Keratinocyte (primary cell): ENCODE results near the gene BBS9. TPM values are rescaled to one million over a fixed set of nuclear protein-coding genes. Genes with fewer than 3 reads are reported as not detected.

Experiments used
- DNase-seq: peaks from one replicate; pipeline ENCODE4 v3.0.0-alpha.2; 2011; ENCODE audit warnings: low read depth, missing footprints, low spot score
- FAIRE-seq: peaks from 2 replicates; lab custom pipeline; 2011; peaks lifted over from hg19 to GRCh38; lab: Jason Lieb, UNC
- H2AFZ ChIP-seq: 2 replicates; pipeline ENCODE4 v1.6.0; 2012; ENCODE audit warnings: low read length, control low read depth, inconsistent platforms; ENCODE audit not compliant: control insufficient read depth
- H3K27ac ChIP-seq: 2 replicates; pipeline ENCODE4 v1.5.1; 2011; ENCODE audit warnings: low read length; ENCODE audit not compliant: control insufficient read depth, insufficient read depth
- H3K27me3 ChIP-seq: 3 replicates; pipeline ENCODE4 v1.6.0; 2011; ENCODE audit warnings: low read length; ENCODE audit not compliant: control insufficient read depth, insufficient read depth; ENCODE audit errors: extremely low read depth
- H3K36me3 ChIP-seq, 2 experiments: 2 replicates in 1 of 2; 3 replicates in 1 of 2; pipeline ENCODE4 v1.5.1; 2011; ENCODE audit warnings: low read length in 2 of 2, mild to moderate bottlenecking in 1 of 2; ENCODE audit not compliant: control insufficient read depth in 2 of 2, insufficient read depth in 2 of 2; ENCODE audit errors: extremely low read depth in 1 of 2
- H3K4me1 ChIP-seq: 3 replicates; pipeline ENCODE4 v1.5.1; 2011; ENCODE audit warnings: low read length; ENCODE audit not compliant: control insufficient read depth, insufficient read depth; ENCODE audit errors: extremely low read depth
- H3K4me2 ChIP-seq: 3 replicates; pipeline ENCODE4 v1.6.0; 2011; ENCODE audit warnings: low read depth, low read length; ENCODE audit not compliant: control insufficient read depth, insufficient read depth; ENCODE audit errors: extremely low read depth
- H3K4me3 ChIP-seq, 3 experiments: fragments of 200-600 bp in 1 of 3; sonication (generic) in 1 of 3; 2 replicates in 2 of 3; 3 replicates in 1 of 3; pipeline ENCODE4 v1.5.1; 2011 to 2016; ENCODE audit warnings: low read length in 3 of 3, mild to moderate bottlenecking in 3 of 3, control low read depth in 2 of 3, inconsistent platforms in 1 of 3, low read depth in 1 of 3, mixed read lengths in 1 of 3, mixed run types in 1 of 3, moderate library complexity in 1 of 3; ENCODE audit not compliant: control insufficient read depth in 2 of 3, insufficient read depth in 2 of 3; ENCODE audit errors: extremely low read depth in 1 of 3
- H3K79me2 ChIP-seq: 2 replicates; pipeline ENCODE4 v1.6.0; 2012; ENCODE audit warnings: low read length; ENCODE audit not compliant: control insufficient read depth, insufficient read depth
- H3K9ac ChIP-seq: 3 replicates; pipeline ENCODE4 v1.6.0; 2011; ENCODE audit warnings: low read length; ENCODE audit not compliant: control insufficient read depth, insufficient read depth; ENCODE audit errors: extremely low read depth
- H3K9me1 ChIP-seq: 3 replicates; pipeline ENCODE4 v1.6.0; 2011; ENCODE audit warnings: low read length; ENCODE audit not compliant: control insufficient read depth, insufficient read depth; ENCODE audit errors: extremely low read depth
- H3K9me3 ChIP-seq: 2 replicates; pipeline ENCODE4 v1.5.1; 2012; ENCODE audit warnings: low read depth, low read length; ENCODE audit not compliant: control insufficient read depth
- H4K20me1 ChIP-seq: 3 replicates; pipeline ENCODE4 v1.6.0; 2011; ENCODE audit warnings: low read length; ENCODE audit not compliant: control insufficient read depth, insufficient read depth; ENCODE audit errors: extremely low read depth
- EZH2 ChIP-seq: IDR thresholded peaks from one replicate; pipeline ENCODE4 v1.6.1; 2012; ENCODE audit warnings: inconsistent platforms, mild to moderate bottlenecking, low read length, moderate library complexity
- dilution Hi-C: fragments of 300-500 bp; cut with MboI; formaldehyde crosslinking; loops from one replicate; pipeline ENCODE4 v1.7.0; 2020; ENCODE audit warnings: low sequenced_read_pairs; ENCODE audit not compliant: extremely low pct_ligation_motif_present
- polyA plus RNA-seq, 5 experiments: library from polyadenylated mRNA; depleted of rRNA in 3 of 5; stranded (reverse) in 3 of 5; stranded (forward) in 1 of 5; unstranded in 1 of 5; fragments of >200 nt; gene quantifications; 1 replicate in 1 of 5; 2 replicates in 3 of 5; 3 replicates in 1 of 5; pipeline versions ENCODE4 v1.2.1 to v1.2.3, GENCODE V29; 2011 to 2012; ENCODE audit warnings: missing spikeins in 2 of 5, low read depth in 1 of 5, low replicate concordance in 1 of 5
- TF ChIP-seq, protein P1 (sequence below), 3 experiments: IDR thresholded peaks in 1 of 3; conservative IDR thresholded peaks in 1 of 3; optimal IDR thresholded peaks in 1 of 3; 2 replicates in 2 of 3; 3 replicates in 1 of 3; pipeline versions ENCODE3 to v1.5.1; 2011; ENCODE audit warnings: low read length in 3 of 3, mild to moderate bottlenecking in 3 of 3, moderate library complexity in 2 of 3, control low read depth in 1 of 3, inconsistent platforms in 1 of 3; ENCODE audit not compliant: insufficient read depth in 2 of 3; ENCODE audit errors: extremely low read depth in 1 of 3

BBS9 gene
- polyA plus RNA-seq, 1 donor (not counting 4 experiments of a cell fraction or from before 2014, with no cell fraction given), result 7.6 TPM

DNA sequence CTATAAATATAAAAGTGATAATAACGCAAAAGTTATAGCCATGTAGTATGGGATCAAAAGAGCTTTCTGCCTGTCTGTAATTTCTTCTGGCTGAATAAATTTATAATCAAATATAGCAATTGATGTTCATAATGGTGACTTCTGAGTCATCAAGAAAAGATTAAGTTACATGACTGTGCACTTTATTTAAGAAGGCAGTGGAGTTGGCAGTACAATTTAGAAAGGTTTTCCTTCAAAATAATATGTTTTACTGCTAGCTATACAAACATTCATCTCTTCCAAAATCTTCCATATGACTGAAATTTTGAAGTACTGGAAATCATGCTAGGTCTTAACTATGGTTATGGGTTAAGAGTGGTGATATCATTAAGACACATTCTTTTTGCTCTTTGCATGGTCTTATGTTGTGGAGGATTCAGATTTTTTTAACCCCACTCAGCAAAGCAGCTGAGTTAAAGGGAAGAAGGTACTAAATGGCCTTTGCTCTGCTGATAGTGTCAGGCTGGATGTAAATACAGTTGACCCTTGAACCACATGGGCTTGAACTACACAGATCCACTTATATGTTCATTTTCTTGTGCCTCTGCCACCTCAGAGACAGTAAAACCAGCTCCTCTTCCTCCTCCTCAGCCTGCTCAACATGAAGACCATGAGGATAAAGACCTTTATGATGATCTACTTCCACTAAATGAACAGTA lies 323.6 kb downstream of the BBS9 start:
- dilution Hi-C loops, result no loop called here
- Histone ChIP-seq H3K27ac (no peak overlapping the region), H3K27me3 (no peaks in the 10 kb centered on the region), H3K9me1 (no peaks in the 10 kb centered on the region), H3K4me2 (no peak overlapping the region), H3K4me3 (no peak overlapping the region), H4K20me1 (no peaks in the 10 kb centered on the region), H3K9ac (no peak overlapping the region), H3K9me3 (no peaks in the 10 kb centered on the region), H3K4me1 (no peaks in the 10 kb centered on the region), H3K79me2 (no peaks in the 10 kb centered on the region), H2AFZ (no peak overlapping the region), H3K36me3 (no peaks in the 10 kb centered on the region)
- DNase-seq, result no peak
- no peak for FAIRE-seq
- TF ChIP-seq EZH2, result no peak
- TF ChIP-seq, protein P1, sequence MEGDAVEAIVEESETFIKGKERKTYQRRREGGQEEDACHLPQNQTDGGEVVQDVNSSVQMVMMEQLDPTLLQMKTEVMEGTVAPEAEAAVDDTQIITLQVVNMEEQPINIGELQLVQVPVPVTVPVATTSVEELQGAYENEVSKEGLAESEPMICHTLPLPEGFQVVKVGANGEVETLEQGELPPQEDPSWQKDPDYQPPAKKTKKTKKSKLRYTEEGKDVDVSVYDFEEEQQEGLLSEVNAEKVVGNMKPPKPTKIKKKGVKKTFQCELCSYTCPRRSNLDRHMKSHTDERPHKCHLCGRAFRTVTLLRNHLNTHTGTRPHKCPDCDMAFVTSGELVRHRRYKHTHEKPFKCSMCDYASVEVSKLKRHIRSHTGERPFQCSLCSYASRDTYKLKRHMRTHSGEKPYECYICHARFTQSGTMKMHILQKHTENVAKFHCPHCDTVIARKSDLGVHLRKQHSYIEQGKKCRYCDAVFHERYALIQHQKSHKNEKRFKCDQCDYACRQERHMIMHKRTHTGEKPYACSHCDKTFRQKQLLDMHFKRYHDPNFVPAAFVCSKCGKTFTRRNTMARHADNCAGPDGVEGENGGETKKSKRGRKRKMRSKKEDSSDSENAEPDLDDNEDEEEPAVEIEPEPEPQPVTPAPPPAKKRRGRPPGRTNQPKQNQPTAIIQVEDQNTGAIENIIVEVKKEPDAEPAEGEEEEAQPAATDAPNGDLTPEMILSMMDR (optimal IDR thresholded peaks at IDR 0.05 in 1 of 3, IDR thresholded peaks at IDR 0.05 in 1 of 3, conservative IDR thresholded peaks at IDR 0.05 in 1 of 3; ENCODE audit: extremely low read depth in 1 of 3, insufficient read depth in 2 of 3, low read length in 3 of 3), result no peak

DNA sequence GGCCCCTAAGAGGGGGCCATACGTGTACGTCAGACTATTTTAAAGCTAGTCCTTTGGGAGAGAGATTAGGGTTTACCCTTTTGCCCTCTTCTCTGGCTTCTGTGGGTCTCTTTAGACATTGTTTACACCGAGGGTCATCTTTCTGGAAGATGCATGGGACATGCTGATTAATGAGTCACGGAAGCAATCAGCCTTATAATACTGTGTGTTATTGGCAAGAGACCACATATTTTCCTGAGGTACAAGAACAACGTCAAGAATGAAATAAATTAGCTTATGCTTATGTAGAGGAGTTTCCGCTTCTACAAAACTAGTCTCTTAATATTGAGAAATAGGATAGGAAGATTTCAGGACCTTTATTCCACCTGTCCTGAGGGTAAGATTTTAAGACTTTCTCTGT lies 327.7 kb downstream of the BBS9 start:
- no peak overlapping the region for H3K27ac ChIP-seq
- H2AFZ ChIP-seq, result no peak overlapping the region
- no peaks in the 10 kb centered on the region for H3K4me1 ChIP-seq
- no peaks in the 10 kb centered on the region for H3K9me1 ChIP-seq
- FAIRE-seq, result no peak
- no peak overlapping the region for H3K4me3 ChIP-seq
- H3K9me3 ChIP-seq, result no peaks in the 10 kb centered on the region
- DNase-seq, result no peak
- no peak for TF ChIP-seq EZH2
- TF ChIP-seq, protein P1 (optimal IDR thresholded peaks at IDR 0.05 in 1 of 3, IDR thresholded peaks at IDR 0.05 in 1 of 3, conservative IDR thresholded peaks at IDR 0.05 in 1 of 3; ENCODE audit: extremely low read depth in 1 of 3, insufficient read depth in 2 of 3, low read length in 3 of 3), result no peak
- dilution Hi-C loops, result no loop called here
- no peaks in the 10 kb centered on the region for H3K36me3 ChIP-seq
- no peaks in the 10 kb centered on the region for H4K20me1 ChIP-seq
- no peak overlapping the region for H3K4me2 ChIP-seq
- H3K79me2 ChIP-seq, result no peaks in the 10 kb centered on the region
- no peaks in the 10 kb centered on the region for H3K27me3 ChIP-seq
- H3K9ac ChIP-seq, result no peak overlapping the region
